Smooth muscle cell (in vitro differentiated cells): Measurements from ENCODE around the gene IER5. TPM values are rescaled to one million over a fixed set of nuclear protein-coding genes. Genes with fewer than 3 reads are reported as not detected.

ENCODE experiments used
- DNase-seq: peaks from one replicate; lab custom pipeline; 2025; ENCODE audit not compliant: unreplicated experiment; lab: John Stamatoyannopoulos, UW
- H2AFZ ChIP-seq: fragments of 200-600 bp; sonication (generic); 2 replicates; pipeline ENCODE4 v1.6.0; 2016; ENCODE audit warnings: antibody characterized with exemption, low read depth, mild to moderate bottlenecking
- H3F3A ChIP-seq: fragments of 200-600 bp; sonication (generic); 2 replicates; pipeline ENCODE4 v1.6.0; 2017; ENCODE audit warnings: antibody characterized with exemption, low read depth
- H3K27ac ChIP-seq: fragments of 200-600 bp; sonication (generic); 2 replicates; pipeline ENCODE4 v1.5.1; 2016; ENCODE audit warnings: low read depth, mild to moderate bottlenecking
- H3K27me3 ChIP-seq: fragments of 200-600 bp; sonication (generic); 2 replicates; pipeline ENCODE4 v1.6.1; 2016; ENCODE audit warnings: low read depth, mild to moderate bottlenecking
- H3K36me3 ChIP-seq: fragments of 200-600 bp; sonication (generic); 2 replicates; pipeline ENCODE4 v1.5.1; 2016; ENCODE audit warnings: low read depth
- H3K4me1 ChIP-seq: fragments of 200-600 bp; sonication (generic); 2 replicates; pipeline ENCODE4 v1.5.1; 2016; ENCODE audit warnings: low read depth
- H3K4me2 ChIP-seq: fragments of 200-600 bp; sonication (generic); 2 replicates; pipeline ENCODE4 v1.6.0; 2016; ENCODE audit warnings: mild to moderate bottlenecking
- H3K4me3 ChIP-seq: fragments of 200-600 bp; sonication (generic); 2 replicates; pipeline ENCODE4 v1.5.1; 2016; ENCODE audit warnings: mild to moderate bottlenecking
- H3K79me2 ChIP-seq: fragments of 200-600 bp; sonication (generic); 2 replicates; pipeline ENCODE4 v1.6.0; 2016; ENCODE audit warnings: low read depth, mild to moderate bottlenecking
- H3K9ac ChIP-seq: fragments of 200-600 bp; sonication (generic); 2 replicates; pipeline ENCODE4 v1.6.0; 2016; ENCODE audit warnings: low read depth
- H3K9me3 ChIP-seq: fragments of 200-600 bp; sonication (generic); replicated peaks from 2 replicates; pipeline ENCODE4 v1.5.1; 2016; ENCODE audit warnings: low read depth
- H4K20me1 ChIP-seq: fragments of 200-600 bp; sonication (generic); 2 replicates; pipeline ENCODE4 v1.6.0; 2016; ENCODE audit warnings: low read depth
- CTCF ChIP-seq: fragments of 200-600 bp; sonication (generic); IDR thresholded peaks from 2 replicates; pipeline ENCODE4 v1.5.1; 2017; ENCODE audit warnings: borderline replicate concordance, mild to moderate bottlenecking, antibody characterized with exemption; ENCODE audit not compliant: insufficient read depth, poor library complexity, severe bottlenecking
- WGBS: methylation state at CpG from one replicate; pipeline ENCODE4 v1.1.7; 2016; ENCODE audit warnings: low lambda C conversion rate; 5-methylcytosine and 5-hydroxymethylcytosine counted together
- polyA plus RNA-seq: library from polyadenylated mRNA; unstranded; fragments of >200 nt; fragmentation: Nextera tagmentation; extraction: Ambion mirVana; gene quantifications from 2 replicates; pipeline ENCODE4 v1.2.1, GENCODE V29; 2016
- total RNA-seq: library from RNA; depleted of rRNA; stranded (reverse); fragments of >200 nt; gene quantifications from 2 replicates; pipeline ENCODE4 v1.2.3, GENCODE V29; 2014

The IER5 gene
- total and polyA plus RNA-seq, 2 experiments from 2014 or later: 35.1 to 39.9 TPM

- TF ChIP-seq CTCF: no peak
- peak overlapping the region; percentile 99 for H3K4me2 ChIP-seq
- H3K9ac ChIP-seq: no peak overlapping the region
- peaks cover 16% of the 10 kb centered on the region for H3F3A ChIP-seq
- no peaks in the 10 kb centered on the region for H3K36me3 ChIP-seq
- no peaks in the 10 kb centered on the region for H3K27me3 ChIP-seq
- 57% methylated on average over 3 of the region's 3 CpGs for WGBS
- no peaks in the 10 kb centered on the region for H4K20me1 ChIP-seq
- no peaks in the 10 kb centered on the region for H3K9me3 ChIP-seq
- H2AFZ ChIP-seq: peak overlapping the region; percentile 26
- H3K4me1 ChIP-seq: peaks cover 36% of the 10 kb centered on the region
- no peak for DNase-seq
- peak overlapping the region; percentile 1 for H3K27ac ChIP-seq
- H3K79me2 ChIP-seq: no peaks in the 10 kb centered on the region
- H3K4me3 ChIP-seq: peak overlapping the region; percentile 84
These were observed 17.5 kb downstream of the IER5 start for GRCh38 chr1:181106022-181106312.

GRCh38 chr1:181106479-181106878 is 18.0 kb downstream of the IER5 start:
- Histone ChIP-seq H3K9me3 (no peaks in the 10 kb centered on the region), H3K4me3 (no peak overlapping the region), H4K20me1 (no peaks in the 10 kb centered on the region), H3K4me1 (peaks cover 31% of the 10 kb centered on the region), H3K36me3 (no peaks in the 10 kb centered on the region), H3K27ac (no peak overlapping the region), H3F3A (peaks cover 11% of the 10 kb centered on the region), H3K79me2 (no peaks in the 10 kb centered on the region), H3K9ac (no peak overlapping the region), H3K4me2 (no peak overlapping the region), H3K27me3 (no peaks in the 10 kb centered on the region), H2AFZ (no peak overlapping the region)
- 83% methylated on average over 6 of the region's 6 CpGs for WGBS
- no peak for DNase-seq
- TF ChIP-seq CTCF: no peak

GRCh38 chr1:181107711-181108110 is 19.2 kb downstream of the IER5 start:
- H3K27ac ChIP-seq: no peak overlapping the region
- 75% methylated on average over 2 of the region's 2 CpGs for WGBS
- no peak overlapping the region for H3K4me2 ChIP-seq
- no peaks in the 10 kb centered on the region for H4K20me1 ChIP-seq
- no peak for DNase-seq
- no peaks in the 10 kb centered on the region for H3K27me3 ChIP-seq
- H3K4me1 ChIP-seq: peaks cover 26% of the 10 kb centered on the region
- H3K9me3 ChIP-seq: no peaks in the 10 kb centered on the region
- H2AFZ ChIP-seq: no peak overlapping the region
- H3F3A ChIP-seq: peaks cover 9% of the 10 kb centered on the region
- no peaks in the 10 kb centered on the region for H3K79me2 ChIP-seq
- no peaks in the 10 kb centered on the region for H3K36me3 ChIP-seq
- no peak overlapping the region for H3K9ac ChIP-seq
- no peak for TF ChIP-seq CTCF
- H3K4me3 ChIP-seq: no peak overlapping the region

GRCh38 chr1:181108304-181108867 is 19.9 kb downstream of the IER5 start:
- no peak for DNase-seq

More at GRCh38 chr1:181108304-181108867, 19.9 kb downstream of the IER5 start:
- H4K20me1 ChIP-seq: no peaks in the 10 kb centered on the region
- no peak overlapping the region for H3K4me3 ChIP-seq
- no peaks in the 10 kb centered on the region for H3K9me3 ChIP-seq
- H3K79me2 ChIP-seq: no peaks in the 10 kb centered on the region
- 44% methylated on average over 7 of the region's 7 CpGs for WGBS
- no peaks in the 10 kb centered on the region for H3K27me3 ChIP-seq
- peaks cover 12% of the 10 kb centered on the region for H3F3A ChIP-seq
- no peak overlapping the region for H2AFZ ChIP-seq
- TF ChIP-seq CTCF: no peak
- no peak overlapping the region for H3K4me2 ChIP-seq
- no peak overlapping the region for H3K9ac ChIP-seq
- peaks cover 28% of the 10 kb centered on the region for H3K4me1 ChIP-seq
- H3K27ac ChIP-seq: no peak overlapping the region
- H3K36me3 ChIP-seq: no peaks in the 10 kb centered on the region
